Hepatocyte (in vitro differentiated cells): Measurements from ENCODE around the gene GLS2.

Experiments used
- EZH2 ChIP-seq: fragments of 200-600 bp; sonication (generic); IDR thresholded peaks from 2 replicates; pipeline ENCODE4 v1.6.1; 2016; ENCODE audit warnings: antibody characterized with exemption, mild to moderate bottlenecking, borderline replicate concordance
- TF ChIP-seq, protein P1 (sequence below): fragments of 200-600 bp; sonication (generic); IDR thresholded peaks from 2 replicates; pipeline ENCODE4 v1.5.1; 2016; ENCODE audit warnings: antibody characterized with exemption, mild to moderate bottlenecking; ENCODE audit not compliant: poor library complexity

DNA sequence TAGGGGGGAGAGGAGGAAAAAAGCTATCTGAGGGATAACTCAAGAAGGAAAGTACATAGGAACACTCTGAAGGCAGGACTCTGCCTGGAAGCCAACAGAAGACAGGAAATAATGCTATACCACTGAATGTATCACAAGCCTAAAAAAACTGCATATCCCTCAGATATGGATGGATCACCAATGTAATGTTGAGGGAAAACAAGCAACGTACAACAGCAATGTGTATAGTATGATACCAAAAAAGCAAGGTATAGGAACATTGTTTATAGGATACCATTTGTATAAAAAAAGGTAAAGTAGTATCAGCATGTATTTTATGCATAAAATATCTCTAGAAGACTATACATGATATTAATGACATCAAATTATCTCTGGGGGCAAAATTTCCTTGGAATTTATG is 3.4 kb downstream of the GLS2 start:
- TF ChIP-seq EZH2 = no peak
- TF ChIP-seq, protein P1, sequence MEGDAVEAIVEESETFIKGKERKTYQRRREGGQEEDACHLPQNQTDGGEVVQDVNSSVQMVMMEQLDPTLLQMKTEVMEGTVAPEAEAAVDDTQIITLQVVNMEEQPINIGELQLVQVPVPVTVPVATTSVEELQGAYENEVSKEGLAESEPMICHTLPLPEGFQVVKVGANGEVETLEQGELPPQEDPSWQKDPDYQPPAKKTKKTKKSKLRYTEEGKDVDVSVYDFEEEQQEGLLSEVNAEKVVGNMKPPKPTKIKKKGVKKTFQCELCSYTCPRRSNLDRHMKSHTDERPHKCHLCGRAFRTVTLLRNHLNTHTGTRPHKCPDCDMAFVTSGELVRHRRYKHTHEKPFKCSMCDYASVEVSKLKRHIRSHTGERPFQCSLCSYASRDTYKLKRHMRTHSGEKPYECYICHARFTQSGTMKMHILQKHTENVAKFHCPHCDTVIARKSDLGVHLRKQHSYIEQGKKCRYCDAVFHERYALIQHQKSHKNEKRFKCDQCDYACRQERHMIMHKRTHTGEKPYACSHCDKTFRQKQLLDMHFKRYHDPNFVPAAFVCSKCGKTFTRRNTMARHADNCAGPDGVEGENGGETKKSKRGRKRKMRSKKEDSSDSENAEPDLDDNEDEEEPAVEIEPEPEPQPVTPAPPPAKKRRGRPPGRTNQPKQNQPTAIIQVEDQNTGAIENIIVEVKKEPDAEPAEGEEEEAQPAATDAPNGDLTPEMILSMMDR = no peak
